Smooth muscle cell (in vitro differentiated cells): ENCODE measurements around the gene LIX1L. TPM values are rescaled to one million over a fixed set of nuclear protein-coding genes. Genes with fewer than 3 reads are reported as not detected.

Experiments
- DNase-seq: peaks from one replicate; lab custom pipeline; 2025; ENCODE audit not compliant: unreplicated experiment; lab: John Stamatoyannopoulos, UW
- H2AFZ ChIP-seq: fragments of 200-600 bp; sonication (generic); 2 replicates; pipeline ENCODE4 v1.6.0; 2016; ENCODE audit warnings: antibody characterized with exemption, low read depth, mild to moderate bottlenecking
- H3F3A ChIP-seq: fragments of 200-600 bp; sonication (generic); 2 replicates; pipeline ENCODE4 v1.6.0; 2017; ENCODE audit warnings: antibody characterized with exemption, low read depth
- H3K27ac ChIP-seq: fragments of 200-600 bp; sonication (generic); 2 replicates; pipeline ENCODE4 v1.5.1; 2016; ENCODE audit warnings: low read depth, mild to moderate bottlenecking
- H3K27me3 ChIP-seq: fragments of 200-600 bp; sonication (generic); 2 replicates; pipeline ENCODE4 v1.6.1; 2016; ENCODE audit warnings: low read depth, mild to moderate bottlenecking
- H3K36me3 ChIP-seq: fragments of 200-600 bp; sonication (generic); 2 replicates; pipeline ENCODE4 v1.5.1; 2016; ENCODE audit warnings: low read depth
- H3K4me1 ChIP-seq: fragments of 200-600 bp; sonication (generic); 2 replicates; pipeline ENCODE4 v1.5.1; 2016; ENCODE audit warnings: low read depth
- H3K4me2 ChIP-seq: fragments of 200-600 bp; sonication (generic); 2 replicates; pipeline ENCODE4 v1.6.0; 2016; ENCODE audit warnings: mild to moderate bottlenecking
- H3K4me3 ChIP-seq: fragments of 200-600 bp; sonication (generic); 2 replicates; pipeline ENCODE4 v1.5.1; 2016; ENCODE audit warnings: mild to moderate bottlenecking
- H3K79me2 ChIP-seq: fragments of 200-600 bp; sonication (generic); 2 replicates; pipeline ENCODE4 v1.6.0; 2016; ENCODE audit warnings: low read depth, mild to moderate bottlenecking
- H3K9ac ChIP-seq: fragments of 200-600 bp; sonication (generic); 2 replicates; pipeline ENCODE4 v1.6.0; 2016; ENCODE audit warnings: low read depth
- H3K9me3 ChIP-seq: fragments of 200-600 bp; sonication (generic); replicated peaks from 2 replicates; pipeline ENCODE4 v1.5.1; 2016; ENCODE audit warnings: low read depth
- H4K20me1 ChIP-seq: fragments of 200-600 bp; sonication (generic); 2 replicates; pipeline ENCODE4 v1.6.0; 2016; ENCODE audit warnings: low read depth
- WGBS: methylation state at CpG from one replicate; pipeline ENCODE4 v1.1.7; 2016; ENCODE audit warnings: low lambda C conversion rate; 5-methylcytosine and 5-hydroxymethylcytosine counted together
- polyA plus RNA-seq: library from polyadenylated mRNA; unstranded; fragments of >200 nt; fragmentation: Nextera tagmentation; extraction: Ambion mirVana; gene quantifications from 2 replicates; pipeline ENCODE4 v1.2.1, GENCODE V29; 2016
- total RNA-seq: library from RNA; depleted of rRNA; stranded (reverse); fragments of >200 nt; gene quantifications from 2 replicates; pipeline ENCODE4 v1.2.3, GENCODE V29; 2014
- TF ChIP-seq, protein P1 (sequence below): fragments of 200-600 bp; sonication (generic); IDR thresholded peaks from 2 replicates; pipeline ENCODE4 v1.5.1; 2017; ENCODE audit warnings: borderline replicate concordance, mild to moderate bottlenecking, antibody characterized with exemption; ENCODE audit not compliant: insufficient read depth, poor library complexity, severe bottlenecking

LIX1L gene
- total and polyA plus RNA-seq, 2 experiments from 2014 or later = 31.1 to 32.7 TPM

DNA sequence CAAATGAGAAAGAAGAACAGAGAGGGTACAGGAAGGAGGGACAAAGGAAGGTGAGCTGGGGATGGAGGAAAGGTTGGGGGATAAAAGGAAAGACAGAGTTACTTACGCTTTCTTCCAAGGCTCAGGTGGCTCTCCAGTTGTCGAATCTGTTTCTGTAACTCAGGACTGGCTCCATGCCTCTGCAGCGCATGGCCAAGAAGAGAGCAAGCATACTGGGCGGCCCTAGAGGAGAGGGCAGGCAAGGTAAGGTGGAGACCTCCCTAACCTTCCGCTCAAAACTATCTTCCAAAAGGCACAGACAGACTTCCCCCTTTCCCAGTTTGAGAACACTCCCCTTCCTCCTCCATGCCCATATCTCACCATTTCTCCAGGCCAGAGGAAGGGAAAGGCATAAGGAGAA, 40.2 kb downstream of the LIX1L start:
- Histone ChIP-seq H3K4me1 (peaks cover 15% of the 10 kb centered on the region), H2AFZ (peak overlapping the region; percentile 93), H3F3A (no peaks in the 10 kb centered on the region), H4K20me1 (no peaks in the 10 kb centered on the region), H3K79me2 (no peaks in the 10 kb centered on the region), H3K4me2 (peak overlapping the region; percentile 89), H3K36me3 (no peaks in the 10 kb centered on the region), H3K9me3 (no peaks in the 10 kb centered on the region), H3K4me3 (peak overlapping the region; percentile 78), H3K27ac (no peak overlapping the region), H3K27me3 (no peaks in the 10 kb centered on the region), H3K9ac (peak overlapping the region; percentile 82)
- DNase-seq = no peak
- TF ChIP-seq, protein P1, sequence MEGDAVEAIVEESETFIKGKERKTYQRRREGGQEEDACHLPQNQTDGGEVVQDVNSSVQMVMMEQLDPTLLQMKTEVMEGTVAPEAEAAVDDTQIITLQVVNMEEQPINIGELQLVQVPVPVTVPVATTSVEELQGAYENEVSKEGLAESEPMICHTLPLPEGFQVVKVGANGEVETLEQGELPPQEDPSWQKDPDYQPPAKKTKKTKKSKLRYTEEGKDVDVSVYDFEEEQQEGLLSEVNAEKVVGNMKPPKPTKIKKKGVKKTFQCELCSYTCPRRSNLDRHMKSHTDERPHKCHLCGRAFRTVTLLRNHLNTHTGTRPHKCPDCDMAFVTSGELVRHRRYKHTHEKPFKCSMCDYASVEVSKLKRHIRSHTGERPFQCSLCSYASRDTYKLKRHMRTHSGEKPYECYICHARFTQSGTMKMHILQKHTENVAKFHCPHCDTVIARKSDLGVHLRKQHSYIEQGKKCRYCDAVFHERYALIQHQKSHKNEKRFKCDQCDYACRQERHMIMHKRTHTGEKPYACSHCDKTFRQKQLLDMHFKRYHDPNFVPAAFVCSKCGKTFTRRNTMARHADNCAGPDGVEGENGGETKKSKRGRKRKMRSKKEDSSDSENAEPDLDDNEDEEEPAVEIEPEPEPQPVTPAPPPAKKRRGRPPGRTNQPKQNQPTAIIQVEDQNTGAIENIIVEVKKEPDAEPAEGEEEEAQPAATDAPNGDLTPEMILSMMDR = no peak
- 84% methylated on average over 5 of the region's 5 CpGs for WGBS

DNA sequence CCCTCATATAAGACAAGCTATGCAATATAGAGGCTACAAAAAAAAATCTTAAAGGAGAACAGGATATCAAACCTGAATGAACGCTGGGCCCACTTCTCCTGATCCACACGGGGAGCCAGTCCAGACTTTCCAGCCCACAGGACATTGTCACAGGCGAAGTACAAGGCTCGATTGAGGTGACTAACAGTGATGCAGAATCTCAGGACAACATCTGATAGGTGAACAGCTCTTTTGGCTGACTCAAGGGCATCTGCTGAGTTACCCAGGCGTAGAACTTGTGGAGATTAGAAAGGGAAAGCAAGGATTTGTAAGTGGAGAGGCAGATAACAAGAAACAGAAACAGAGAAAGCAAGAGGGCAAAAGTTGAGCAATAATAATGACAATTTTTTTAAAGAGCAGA, 41.1 kb downstream of the LIX1L start:
- DNase-seq = no peak
- whole genome bisulfite sequencing = 80% methylated on average over 5 of the region's 5 CpGs

DNA sequence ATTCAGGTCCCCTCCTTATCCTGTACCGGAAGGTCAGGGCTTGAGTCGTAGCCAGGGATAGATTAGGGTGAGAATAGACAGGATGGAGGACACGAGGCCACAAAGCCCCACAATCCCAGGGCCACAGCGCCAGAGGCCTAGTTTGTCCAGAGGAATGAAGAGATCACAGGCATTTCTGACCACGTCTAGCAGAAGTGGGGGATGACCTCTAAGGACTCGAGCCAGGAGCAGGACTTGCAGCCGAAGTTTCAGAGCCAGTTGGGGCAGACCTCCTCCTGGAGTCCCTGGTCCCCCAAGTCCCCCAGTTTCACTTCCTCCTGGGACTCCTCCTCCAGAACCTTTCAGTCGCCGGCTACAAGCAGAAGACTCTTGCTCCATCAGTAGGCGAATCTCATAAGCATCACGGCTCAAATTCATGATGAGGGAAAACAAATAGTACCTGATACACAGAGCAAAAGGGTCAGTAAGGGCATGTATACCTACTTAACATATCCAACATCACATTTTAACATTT, 45.6 kb downstream of the LIX1L start:
- no peak overlapping the region for H3K4me2 ChIP-seq
- no peaks in the 10 kb centered on the region for H3K9me3 ChIP-seq
- H3K36me3 ChIP-seq = peaks cover 5% of the 10 kb centered on the region
- H4K20me1 ChIP-seq = no peaks in the 10 kb centered on the region
- TF ChIP-seq, protein P1 = no peak
- H3K27ac ChIP-seq = no peak overlapping the region
- 89% methylated on average over 11 of the region's 11 CpGs for WGBS
- H3F3A ChIP-seq = no peaks in the 10 kb centered on the region
- no peak overlapping the region for H3K9ac ChIP-seq
- DNase-seq = no peak
- H2AFZ ChIP-seq = no peak overlapping the region
- no peak overlapping the region for H3K4me3 ChIP-seq
- H3K79me2 ChIP-seq = no peaks in the 10 kb centered on the region
- peaks cover 4% of the 10 kb centered on the region for H3K4me1 ChIP-seq
- no peaks in the 10 kb centered on the region for H3K27me3 ChIP-seq

More for the DNA sequence above, 41.1 kb downstream of the LIX1L start:
- H3K4me3 ChIP-seq = no peak overlapping the region
- H3K4me1 ChIP-seq = peaks cover 15% of the 10 kb centered on the region
- H3K27me3 ChIP-seq = no peaks in the 10 kb centered on the region
- no peak overlapping the region for H2AFZ ChIP-seq
- no peaks in the 10 kb centered on the region for H4K20me1 ChIP-seq
- H3K79me2 ChIP-seq = no peaks in the 10 kb centered on the region
- no peaks in the 10 kb centered on the region for H3K36me3 ChIP-seq
- H3K27ac ChIP-seq = no peak overlapping the region
- no peaks in the 10 kb centered on the region for H3K9me3 ChIP-seq
- H3K9ac ChIP-seq = no peak overlapping the region
- TF ChIP-seq, protein P1 = no peak
- H3K4me2 ChIP-seq = no peak overlapping the region
- H3F3A ChIP-seq = no peaks in the 10 kb centered on the region

DNA sequence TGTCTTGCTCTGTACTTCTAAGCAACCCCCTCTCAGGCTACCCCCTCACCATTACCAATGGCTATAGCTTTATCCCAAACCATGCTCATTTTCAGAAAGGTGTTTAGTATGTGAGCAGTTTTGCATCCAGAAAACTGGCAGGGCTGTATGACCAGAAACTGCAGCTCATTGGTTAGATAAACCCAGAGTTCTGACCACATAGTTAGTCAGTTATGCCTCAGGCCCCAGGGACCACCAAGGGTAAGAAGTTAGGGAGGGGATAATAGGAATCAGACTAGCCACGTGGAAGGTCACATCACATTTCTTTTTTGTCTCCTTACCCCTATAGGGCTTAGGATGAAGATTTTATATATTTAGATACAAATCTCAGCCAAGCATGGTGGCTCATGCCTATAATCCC, 49.2 kb downstream of the LIX1L start:
- Histone ChIP-seq H4K20me1 (no peaks in the 10 kb centered on the region), H2AFZ (no peak overlapping the region), H3K27ac (no peak overlapping the region), H3K27me3 (no peaks in the 10 kb centered on the region), H3K36me3 (peaks cover 5% of the 10 kb centered on the region), H3K9ac (no peak overlapping the region), H3K79me2 (no peaks in the 10 kb centered on the region), H3F3A (no peaks in the 10 kb centered on the region), H3K4me1 (peaks cover 4% of the 10 kb centered on the region), H3K4me3 (no peak overlapping the region), H3K9me3 (no peaks in the 10 kb centered on the region), H3K4me2 (no peak overlapping the region)
- WGBS = 79% methylated on average over 1 of the region's 1 CpG
- TF ChIP-seq, protein P1 = no peak
- DNase-seq = no peak
